Measurements from ENCODE around the gene GMPR2.

GMPR2 gene

GRCh38 chr14:24271134-24271833, 38.6 kb downstream of the GMPR2 start, which contains the start of gene RABGGTA:
RABGGTA (minus strand) TSS chr14:24271597; CDS start chr14:24271115, 482 bp downstream.
- DNase-seq: peak; percentile 96

DNA sequence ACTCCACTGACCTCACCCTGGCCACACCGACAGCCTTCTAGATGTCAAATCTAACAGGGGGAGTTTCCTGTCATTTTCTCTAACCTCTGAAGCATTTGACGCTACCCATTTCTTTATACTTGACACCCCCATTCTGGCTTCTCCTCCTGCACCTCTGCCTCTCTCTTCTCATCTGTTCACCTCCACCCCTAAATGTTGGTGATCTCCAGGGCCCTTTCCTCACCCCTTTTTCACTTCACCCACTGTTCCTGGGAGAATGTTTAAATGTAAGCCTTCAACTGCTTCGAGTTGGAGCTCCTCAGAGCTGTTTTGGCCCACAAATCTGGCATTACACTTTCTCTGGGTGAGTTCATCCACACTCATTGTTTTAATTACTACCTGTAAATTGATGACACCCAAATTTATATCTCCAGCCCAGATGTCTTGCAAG, 39.1 kb downstream of the GMPR2 start:
- no peak for DNase-seq

- no peak for DNase-seq
These were observed 39.7 kb downstream of the GMPR2 start for GRCh38 chr14:24272467-24272866.

DNA sequence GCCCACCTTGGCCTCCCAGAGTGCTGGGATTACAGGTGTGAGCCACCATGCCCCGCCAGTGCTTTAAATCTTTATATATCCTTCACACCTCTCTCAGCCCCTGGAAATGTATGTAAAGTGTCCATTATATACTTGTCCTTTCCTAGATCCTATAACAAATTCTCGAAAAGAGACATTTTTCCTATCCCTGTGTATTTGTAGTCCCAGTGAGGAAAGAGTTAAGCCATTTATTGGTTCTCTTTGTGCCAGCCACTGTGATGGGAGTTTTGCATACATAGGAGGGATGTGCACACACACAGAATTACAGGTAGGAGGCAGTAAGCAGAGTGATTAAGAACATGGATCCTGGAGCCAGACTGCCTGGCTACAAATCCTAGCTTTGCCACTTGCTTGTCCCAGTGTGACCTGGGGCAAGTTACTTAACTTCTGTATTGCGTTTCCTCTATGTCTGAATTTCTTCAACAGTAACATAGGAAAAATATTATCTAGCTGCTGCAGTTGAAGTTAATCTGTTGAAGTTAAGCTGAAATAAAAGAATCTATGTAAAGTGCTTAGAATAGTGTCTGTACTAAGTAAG, 40.8 kb downstream of the GMPR2 start:
- DNase-seq: no peak

DNA sequence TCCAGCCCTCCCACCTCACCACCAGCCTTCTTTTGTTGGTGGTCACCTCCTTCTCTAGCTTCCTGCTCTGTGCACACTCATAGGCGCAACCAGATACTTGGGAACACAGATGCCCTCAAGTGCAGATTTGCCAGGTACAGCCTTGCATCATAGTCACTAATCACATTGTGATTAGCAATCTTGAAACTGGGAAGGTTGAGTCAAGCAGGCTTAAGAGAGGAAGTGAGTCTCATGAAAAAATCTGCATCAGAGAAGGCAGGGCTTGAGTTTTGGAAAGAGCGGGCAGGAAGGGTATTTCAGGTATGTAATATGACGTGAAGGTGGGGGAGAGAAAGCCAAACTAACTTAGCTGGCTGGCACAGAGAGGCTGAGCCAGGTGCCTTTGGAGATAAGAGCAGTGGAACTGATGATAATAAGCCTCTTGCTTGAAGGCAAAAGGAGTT, 41.4 kb downstream of the GMPR2 start:
- DNase-seq: peak; percentile 61

GRCh38 chr14:24277071-24277470, 44.3 kb downstream of the GMPR2 start:
- no peak for DNase-seq

DNA sequence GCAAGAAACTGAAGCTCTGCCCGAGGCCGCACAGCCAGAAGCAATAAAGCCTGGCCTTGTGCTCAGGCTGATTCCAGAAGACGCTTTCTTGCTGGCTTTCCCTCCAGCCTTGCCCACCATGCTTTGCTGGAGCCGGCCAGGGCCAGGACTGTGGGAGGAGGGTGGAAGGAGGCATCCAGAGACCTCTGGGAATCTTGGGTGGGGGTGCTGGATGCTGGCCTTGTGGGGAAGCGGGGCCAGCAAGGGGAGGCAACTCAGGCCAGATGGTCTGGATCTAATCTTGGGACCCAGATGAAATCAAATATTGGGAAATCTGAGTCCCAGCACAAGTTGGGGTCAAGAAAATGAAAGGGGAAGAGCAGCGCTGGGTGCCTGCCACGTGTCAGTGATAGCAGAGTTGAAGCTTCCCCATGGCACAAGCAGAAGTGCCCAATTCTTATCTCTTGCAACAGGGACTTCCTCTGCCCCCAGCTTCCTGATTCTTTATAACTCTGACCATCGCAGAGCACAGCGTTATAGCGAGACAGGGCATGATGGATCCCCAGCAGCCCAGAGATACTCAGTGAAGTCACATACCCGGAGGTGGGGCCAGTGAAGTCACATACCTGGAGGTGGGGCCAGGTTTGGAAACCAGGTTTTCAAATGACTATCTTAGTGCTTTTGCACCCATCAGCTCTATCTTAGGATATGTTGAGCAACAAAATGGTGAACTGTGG, 45.0 kb downstream of the GMPR2 start:
- DNase-seq: peak; percentile 11

GRCh38 chr14:24278424-24278823, 45.7 kb downstream of the GMPR2 start:
- DNase-seq: no peak

GRCh38 chr14:24279301-24280186, 46.8 kb downstream of the GMPR2 start:
- DNase-seq: peak; percentile 71

GRCh38 chr14:24280797-24281460, 48.2 kb downstream of the GMPR2 start:
- no peak for DNase-seq

DNA sequence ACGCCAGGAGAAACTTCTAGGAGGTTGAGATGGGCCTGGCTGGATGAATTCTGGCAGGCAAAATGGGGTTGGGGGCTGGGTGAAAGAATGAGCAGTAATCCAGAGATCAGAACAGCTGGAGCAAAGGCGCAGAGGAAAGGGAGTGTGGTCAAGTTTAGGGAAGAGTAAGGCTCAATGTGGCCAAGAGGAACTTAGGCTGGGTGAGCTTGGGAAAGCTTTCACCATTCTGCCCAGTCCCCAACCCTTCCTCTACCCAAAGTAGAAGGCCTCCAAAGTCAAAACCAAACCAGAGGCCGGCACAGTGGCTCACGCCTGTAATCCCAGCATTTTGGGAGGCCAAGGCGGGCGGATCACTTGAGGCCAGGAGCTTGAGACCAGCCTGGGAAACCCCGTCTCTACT, 48.9 kb downstream of the GMPR2 start:
- DNase-seq: no peak

GRCh38 chr14:24282736-24283135, 50.0 kb downstream of the GMPR2 start:
- no peak for DNase-seq

DNA sequence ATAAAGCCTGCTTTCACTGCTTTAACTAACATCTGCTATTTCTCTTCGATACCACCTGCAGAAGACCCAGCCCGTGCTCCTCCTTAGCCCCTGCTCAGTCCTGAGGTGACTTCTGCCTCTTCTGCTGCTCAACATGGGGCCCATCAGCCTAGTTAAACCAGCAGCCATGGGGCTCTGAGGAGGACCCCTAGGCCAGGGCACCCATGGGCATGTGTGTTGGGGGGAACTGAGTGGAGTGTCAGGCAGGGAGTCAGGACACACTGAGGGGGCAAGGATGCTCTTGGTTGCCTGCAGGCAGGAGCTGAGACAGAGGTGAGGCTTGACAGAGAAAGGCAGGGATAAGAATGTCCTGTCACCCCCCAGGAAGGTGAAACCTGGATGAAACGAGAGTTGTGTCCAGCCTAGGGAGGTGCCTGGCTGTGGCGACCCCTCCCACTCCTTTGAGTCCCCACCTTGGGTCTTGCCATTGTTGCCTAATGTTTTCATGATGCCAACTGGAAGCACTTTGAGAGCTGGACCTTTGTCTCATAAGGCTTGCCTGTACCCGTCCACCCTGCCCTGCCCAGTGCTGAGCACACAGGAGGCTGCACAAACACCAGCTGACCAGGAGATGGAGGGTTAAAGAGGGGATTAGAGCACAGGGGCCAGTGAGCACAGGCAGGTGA, 51.2 kb downstream of the GMPR2 start:
- DNase-seq: no peak

DNA sequence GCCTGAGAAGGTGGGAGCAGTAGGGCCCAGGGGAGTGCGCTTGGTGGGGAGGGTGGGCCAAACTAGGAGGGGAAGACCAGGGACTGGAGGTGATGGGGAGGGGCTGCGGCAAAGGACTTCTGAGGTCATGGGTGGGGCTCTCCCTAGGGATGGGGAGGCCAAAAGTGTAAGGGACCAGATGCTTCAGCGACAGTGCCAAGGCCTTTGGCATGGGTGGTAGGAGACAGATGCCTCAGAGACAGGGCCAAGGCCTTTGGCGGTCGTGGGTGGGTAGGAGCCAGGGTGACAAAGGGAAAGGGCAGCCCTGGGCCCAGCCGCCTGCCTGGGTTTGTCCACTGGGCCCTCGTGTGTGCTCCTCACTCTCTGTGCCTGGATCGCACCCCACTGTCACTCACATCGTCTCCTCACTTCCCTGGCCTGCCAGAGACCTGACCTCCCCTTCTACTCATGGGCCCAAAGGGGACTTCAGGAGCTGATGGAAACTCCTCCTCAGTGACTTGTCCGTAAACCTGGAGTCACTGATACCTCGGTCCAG, 51.8 kb downstream of the GMPR2 start:
- DNase-seq: no peak

DNA sequence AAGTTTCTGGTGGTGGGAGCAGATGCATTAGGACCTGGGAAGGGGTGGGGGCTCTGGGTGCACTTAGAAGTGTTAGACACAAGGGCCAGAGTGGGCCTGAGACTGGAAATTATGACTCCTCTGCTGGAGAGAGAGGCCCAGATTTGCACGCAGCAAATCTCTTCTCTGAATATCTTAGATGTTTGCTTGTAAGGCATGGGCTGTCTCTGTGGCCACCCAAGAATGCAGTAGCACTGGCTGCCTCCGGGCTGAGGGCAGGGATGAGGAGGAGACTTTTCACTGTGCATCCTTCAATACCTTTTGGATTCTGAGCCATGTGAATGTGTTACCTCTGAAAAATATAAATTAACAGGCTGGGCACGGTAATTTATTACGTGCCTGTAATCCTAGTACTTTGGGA, 52.6 kb downstream of the GMPR2 start:
- DNase-seq: no peak

DNA sequence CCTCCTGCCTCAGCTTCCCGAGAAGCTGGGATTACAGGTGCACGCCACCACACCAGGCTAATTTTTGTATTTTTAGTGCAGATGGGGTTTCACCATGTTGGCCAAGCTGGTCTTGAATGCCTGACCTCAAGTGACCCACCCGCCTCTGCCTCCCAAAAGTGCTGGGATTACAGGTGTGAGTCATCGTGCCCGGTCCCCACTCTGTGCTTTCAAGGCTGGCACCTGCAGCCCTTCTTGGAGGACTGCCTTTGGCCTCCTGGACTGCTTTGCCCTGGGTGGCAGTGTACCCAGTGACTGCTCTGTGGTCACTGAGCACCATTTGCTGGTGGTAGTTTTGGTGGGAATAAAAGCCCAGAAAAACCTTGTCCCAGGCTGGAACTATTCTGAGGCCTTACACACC, 54.3 kb downstream of the GMPR2 start:
- DNase-seq: no peak

Measured in CD4-positive, alpha-beta T cell treated with Interleukin-12 subunit alpha and Interleukin-12 subunit beta, for 1 hour (primary cell).